Measurements from ENCODE around the gene ECI2. TPM values are rescaled to one million over a fixed set of nuclear protein-coding genes. Genes with fewer than 3 reads are reported as not detected.
A peak's percentile ranks its signal among the peaks of the same experiment; 100 is the strongest.

ECI2 gene
- total and polyA plus RNA-seq, 2 of the 13 experiments (the other 11 are each of a cell fraction or from before 2014, with no cell fraction given), result 78.5 to 228 TPM

GRCh38 chr6:4135665-4136353 lies 434 bp upstream of the ECI2 start (continued):
- TF ChIP-seq HNF1B (CRISPR knock-in tag; IDR thresholded peaks at IDR 0.05) (0 out of 2 replicates have a peak, but pooled peaks have one; percentile 24), MED1 (CRISPR knock-in tag; IDR thresholded peaks at IDR 0.05) (peak; percentile 51), NFKB2 (CRISPR knock-in tag; IDR thresholded peaks at IDR 0.05; ENCODE audit: borderline replicate concordance) (peak; percentile 77; the same call in 1 of the 2 replicates), ZNF616 (CRISPR knock-in tag; IDR thresholded peaks at IDR 0.05; ENCODE audit: low read depth) (0 out of 2 replicates have a peak, but pooled peaks have one; percentile 63), TCF7L2 (IDR thresholded peaks at IDR 0.05; ENCODE audit: low read depth, low read length) (no peak), ZSCAN21 (CRISPR knock-in tag; IDR thresholded peaks at IDR 0.05; ENCODE audit: borderline replicate concordance) (no peak), TRAFD1 (CRISPR knock-in tag; IDR thresholded peaks at IDR 0.05; ENCODE audit: borderline replicate concordance) (no peak), ZBTB38 (CRISPR knock-in tag; IDR thresholded peaks at IDR 0.05) (peak; percentile 85), RFXAP (CRISPR knock-in tag; IDR thresholded peaks at IDR 0.05; ENCODE audit: borderline replicate concordance) (no peak), RBFOX2 (IDR thresholded peaks at IDR 0.05; ENCODE audit: low read depth, low read length) (no peak), ZKSCAN8 (CRISPR knock-in tag; IDR thresholded peaks at IDR 0.05; ENCODE audit: borderline replicate concordance) (0 out of 2 replicates have a peak, but pooled peaks have one; percentile 21), ZNF577 (CRISPR knock-in tag; IDR thresholded peaks at IDR 0.05; ENCODE audit: borderline replicate concordance, low read depth) (no peak), UBTF (CRISPR knock-in tag; IDR thresholded peaks at IDR 0.05) (peak; percentile 76)
- TF ChIP-seq, protein P1, sequence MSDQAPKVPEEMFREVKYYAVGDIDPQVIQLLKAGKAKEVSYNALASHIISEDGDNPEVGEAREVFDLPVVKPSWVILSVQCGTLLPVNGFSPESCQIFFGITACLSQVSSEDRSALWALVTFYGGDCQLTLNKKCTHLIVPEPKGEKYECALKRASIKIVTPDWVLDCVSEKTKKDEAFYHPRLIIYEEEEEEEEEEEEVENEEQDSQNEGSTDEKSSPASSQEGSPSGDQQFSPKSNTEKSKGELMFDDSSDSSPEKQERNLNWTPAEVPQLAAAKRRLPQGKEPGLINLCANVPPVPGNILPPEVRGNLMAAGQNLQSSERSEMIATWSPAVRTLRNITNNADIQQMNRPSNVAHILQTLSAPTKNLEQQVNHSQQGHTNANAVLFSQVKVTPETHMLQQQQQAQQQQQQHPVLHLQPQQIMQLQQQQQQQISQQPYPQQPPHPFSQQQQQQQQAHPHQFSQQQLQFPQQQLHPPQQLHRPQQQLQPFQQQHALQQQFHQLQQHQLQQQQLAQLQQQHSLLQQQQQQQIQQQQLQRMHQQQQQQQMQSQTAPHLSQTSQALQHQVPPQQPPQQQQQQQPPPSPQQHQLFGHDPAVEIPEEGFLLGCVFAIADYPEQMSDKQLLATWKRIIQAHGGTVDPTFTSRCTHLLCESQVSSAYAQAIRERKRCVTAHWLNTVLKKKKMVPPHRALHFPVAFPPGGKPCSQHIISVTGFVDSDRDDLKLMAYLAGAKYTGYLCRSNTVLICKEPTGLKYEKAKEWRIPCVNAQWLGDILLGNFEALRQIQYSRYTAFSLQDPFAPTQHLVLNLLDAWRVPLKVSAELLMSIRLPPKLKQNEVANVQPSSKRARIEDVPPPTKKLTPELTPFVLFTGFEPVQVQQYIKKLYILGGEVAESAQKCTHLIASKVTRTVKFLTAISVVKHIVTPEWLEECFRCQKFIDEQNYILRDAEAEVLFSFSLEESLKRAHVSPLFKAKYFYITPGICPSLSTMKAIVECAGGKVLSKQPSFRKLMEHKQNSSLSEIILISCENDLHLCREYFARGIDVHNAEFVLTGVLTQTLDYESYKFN (CRISPR knock-in tag; conservative IDR thresholded peaks at IDR 0.05), result no peak; the same call in 1 of the 2 replicates
- TF ChIP-seq, protein P2, sequence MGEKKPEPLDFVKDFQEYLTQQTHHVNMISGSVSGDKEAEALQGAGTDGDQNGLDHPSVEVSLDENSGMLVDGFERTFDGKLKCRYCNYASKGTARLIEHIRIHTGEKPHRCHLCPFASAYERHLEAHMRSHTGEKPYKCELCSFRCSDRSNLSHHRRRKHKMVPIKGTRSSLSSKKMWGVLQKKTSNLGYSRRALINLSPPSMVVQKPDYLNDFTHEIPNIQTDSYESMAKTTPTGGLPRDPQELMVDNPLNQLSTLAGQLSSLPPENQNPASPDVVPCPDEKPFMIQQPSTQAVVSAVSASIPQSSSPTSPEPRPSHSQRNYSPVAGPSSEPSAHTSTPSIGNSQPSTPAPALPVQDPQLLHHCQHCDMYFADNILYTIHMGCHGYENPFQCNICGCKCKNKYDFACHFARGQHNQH (CRISPR knock-in tag; IDR thresholded peaks at IDR 0.05), result peak; percentile 72
- TF ChIP-seq, protein P3, sequence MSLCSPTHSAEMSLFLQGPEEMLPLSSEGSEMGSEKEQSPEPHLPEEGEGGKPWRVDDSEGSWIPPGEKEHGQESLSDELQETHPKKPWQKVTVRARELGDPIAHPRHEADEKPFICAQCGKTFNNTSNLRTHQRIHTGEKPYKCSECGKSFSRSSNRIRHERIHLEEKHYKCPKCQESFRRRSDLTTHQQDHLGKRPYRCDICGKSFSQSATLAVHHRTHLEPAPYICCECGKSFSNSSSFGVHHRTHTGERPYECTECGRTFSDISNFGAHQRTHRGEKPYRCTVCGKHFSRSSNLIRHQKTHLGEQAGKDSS (CRISPR knock-in tag; IDR thresholded peaks at IDR 0.05; ENCODE audit: borderline replicate concordance, low read depth), result peak; percentile 98

Measured in HepG2 (cell line).